GM21528 (cell line): ENCODE measurements around the gene AUTS2.

ENCODE experiments used
- ATAC-seq: cut with Tn5 transposase; IDR thresholded peaks from one replicate; pipeline ENCODE4 v1.9.1; 2021; ENCODE audit warnings: mild to moderate bottlenecking, moderate library complexity; ENCODE audit not compliant: unreplicated experiment, low FRiP score

Gene AUTS2

GRCh38 chr7:70616211-70616610, 1017.9 kb downstream of the AUTS2 start:
- no peak for ATAC-seq

GRCh38 chr7:70616821-70617220, 1018.5 kb downstream of the AUTS2 start:
- ATAC-seq: no peak

DNA sequence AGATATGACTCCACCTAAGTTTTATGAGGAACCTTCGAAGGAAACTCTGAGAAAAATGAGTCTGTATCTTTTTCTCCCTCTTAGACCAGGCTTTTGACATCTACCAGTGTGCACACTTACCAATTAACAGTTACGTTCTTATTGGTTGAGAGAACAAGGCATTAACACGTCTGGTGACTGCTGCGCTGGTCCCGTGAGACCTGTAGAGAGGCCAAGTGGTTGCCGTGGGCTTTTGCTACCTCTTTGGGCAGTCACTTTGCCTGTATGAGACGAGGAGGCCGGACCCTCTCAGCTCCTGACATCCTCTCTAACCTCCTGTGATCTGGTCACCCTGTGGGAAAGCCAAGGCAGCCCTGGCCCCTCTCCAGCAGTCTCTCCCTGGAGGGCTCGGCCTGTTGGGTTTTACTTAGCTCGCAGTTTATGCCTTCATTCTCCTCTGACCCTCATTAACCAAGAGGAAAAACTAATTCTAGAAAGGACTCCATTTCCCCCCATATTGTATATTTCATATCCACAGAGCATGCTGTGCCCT, 1019.8 kb downstream of the AUTS2 start:
- no peak for ATAC-seq

DNA sequence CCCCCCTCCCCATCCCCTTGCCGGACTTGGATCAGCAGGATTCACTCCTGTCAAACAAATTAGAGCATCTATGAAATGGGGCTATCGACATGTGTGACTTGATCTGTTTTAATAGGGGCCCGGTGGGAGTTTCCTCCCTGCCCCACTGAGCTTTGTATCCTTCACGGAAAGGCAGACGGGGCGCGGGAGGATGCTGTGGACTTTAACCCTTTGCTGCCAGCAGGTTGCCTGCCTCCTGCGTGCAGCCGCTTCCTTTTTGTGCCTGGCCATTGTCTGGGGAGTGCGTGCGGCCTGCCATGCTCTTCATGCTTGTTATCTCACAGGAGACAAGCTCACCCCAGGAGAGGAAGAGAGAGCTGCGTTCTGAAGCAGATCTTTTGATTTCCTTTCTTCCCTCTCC, 1020.9 kb downstream of the AUTS2 start:
- no peak for ATAC-seq

DNA sequence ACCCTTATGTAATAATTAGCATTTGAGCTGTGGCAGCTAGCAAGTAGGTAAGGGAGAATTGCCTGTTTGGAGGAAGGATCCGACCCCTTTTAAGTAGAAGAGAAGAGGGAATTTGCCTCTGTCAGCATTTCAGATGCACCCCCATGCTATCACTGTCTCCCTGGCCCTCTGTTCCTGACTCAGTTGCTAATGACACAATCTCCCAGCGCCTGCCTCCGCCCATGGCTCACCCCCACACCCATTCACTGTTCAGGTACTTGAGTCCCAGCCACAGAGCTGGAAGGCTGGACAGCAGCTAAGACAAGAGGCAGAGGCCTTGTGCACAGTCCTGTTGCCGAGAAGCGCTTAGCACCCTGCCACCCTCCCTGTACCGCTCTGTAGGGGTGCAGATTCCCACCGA, 1021.4 kb downstream of the AUTS2 start:
- no peak for ATAC-seq

- no peak for ATAC-seq
Measured at GRCh38 chr7:70620333-70621055, 1022.2 kb downstream of the AUTS2 start.

DNA sequence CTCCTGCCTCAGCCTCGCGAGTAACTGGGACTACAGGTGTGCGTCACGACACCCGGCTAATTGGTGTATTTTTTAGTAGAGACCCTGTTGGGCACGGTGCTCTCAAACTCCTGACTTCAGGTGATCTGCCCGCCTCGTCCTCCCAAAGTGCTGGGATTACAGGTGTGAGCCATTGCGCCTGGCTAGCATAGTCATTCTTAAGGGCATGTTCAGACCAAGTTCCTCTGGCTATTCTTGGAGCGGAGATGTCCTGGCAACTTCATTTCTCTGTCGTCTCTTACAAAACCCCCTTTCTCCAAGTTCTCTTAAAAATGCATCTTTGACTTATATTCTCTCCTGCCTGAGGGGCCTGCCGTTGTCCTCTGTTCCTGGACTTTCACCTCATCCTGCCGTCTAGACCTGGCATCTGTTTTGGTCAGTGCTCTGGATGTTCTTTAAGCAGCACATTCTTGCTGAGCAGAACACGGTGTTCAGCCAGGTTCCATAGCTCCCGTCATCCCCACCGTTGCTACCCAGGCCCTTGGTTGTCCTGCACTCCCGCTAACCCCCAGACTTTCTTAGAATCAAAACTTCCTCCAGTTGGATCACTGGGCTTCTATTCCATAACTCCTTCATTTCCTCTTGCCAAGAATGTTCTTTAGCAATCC, 1023.8 kb downstream of the AUTS2 start:
- no peak for ATAC-seq

- ATAC-seq: no peak
Measured at GRCh38 chr7:70622936-70623335, 1024.7 kb downstream of the AUTS2 start.

DNA sequence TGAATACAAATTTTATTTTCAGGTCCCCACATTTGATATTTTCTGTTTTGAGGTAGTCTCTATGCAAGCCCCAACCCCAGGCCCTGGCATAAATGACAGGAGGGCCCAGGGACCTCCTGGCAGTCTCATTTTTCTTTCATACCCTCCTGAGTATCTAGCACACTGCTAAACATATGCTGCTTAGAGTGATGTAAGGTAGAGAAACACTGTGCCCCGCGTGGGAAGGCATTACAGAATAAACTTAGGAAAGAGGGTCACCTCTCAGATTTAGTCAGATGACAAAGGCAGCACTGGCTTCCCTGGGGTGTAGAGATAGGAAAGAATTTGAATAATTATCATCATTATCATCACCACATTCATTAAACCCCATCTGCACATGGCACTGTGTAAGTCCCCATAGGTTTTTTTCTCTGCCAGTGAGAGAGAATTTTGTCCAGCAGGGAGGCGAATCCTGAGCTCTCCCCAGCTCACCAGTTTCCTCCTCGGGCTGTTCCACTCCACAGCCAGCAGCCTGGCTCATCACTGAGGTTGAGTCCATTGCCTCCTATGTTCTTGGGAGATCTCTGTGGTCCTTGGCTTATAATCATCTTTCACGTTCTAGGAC, 1026.3 kb downstream of the AUTS2 start:
- ATAC-seq: no peak

GRCh38 chr7:70627461-70627860, 1029.2 kb downstream of the AUTS2 start:
- no peak for ATAC-seq

- no peak for ATAC-seq
Measured at GRCh38 chr7:70630440-70630817, 1032.2 kb downstream of the AUTS2 start.

GRCh38 chr7:70630818-70631457, 1032.7 kb downstream of the AUTS2 start:
- ATAC-seq: no peak

GRCh38 chr7:70631718-70632117, 1033.4 kb downstream of the AUTS2 start:
- ATAC-seq: no peak

- ATAC-seq: no peak
Measured at GRCh38 chr7:70632400-70632799, 1034.1 kb downstream of the AUTS2 start.

GRCh38 chr7:70634071-70634470, 1035.8 kb downstream of the AUTS2 start:
- no peak for ATAC-seq

- no peak for ATAC-seq
Measured at GRCh38 chr7:70634610-70635068, 1036.4 kb downstream of the AUTS2 start.

- no peak for ATAC-seq
Measured at GRCh38 chr7:70635633-70636032, 1037.4 kb downstream of the AUTS2 start.

GRCh38 chr7:70636169-70636568, 1037.9 kb downstream of the AUTS2 start:
- ATAC-seq: no peak

DNA sequence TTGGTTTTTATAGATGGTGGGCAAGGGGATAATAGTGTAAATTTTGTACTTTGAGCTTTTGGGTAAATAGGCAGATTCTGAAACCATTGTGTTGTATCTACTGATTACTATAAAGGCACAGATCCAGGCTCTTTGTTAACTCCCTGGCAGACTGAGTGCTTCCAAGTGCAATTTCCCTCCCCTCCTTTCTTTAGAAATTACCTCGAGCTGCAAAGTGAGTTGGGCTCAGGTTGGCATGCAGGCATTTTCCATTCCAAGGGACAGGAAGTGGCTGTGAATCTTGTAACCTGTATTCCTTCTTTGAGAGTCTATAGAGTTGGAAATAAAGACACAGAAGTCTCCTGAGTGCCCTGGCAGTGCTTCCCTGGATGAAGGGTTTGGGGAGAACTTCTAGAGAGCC, 1039.5 kb downstream of the AUTS2 start:
- no peak for ATAC-seq

- no peak for ATAC-seq
Measured at GRCh38 chr7:70638158-70639107, 1040.2 kb downstream of the AUTS2 start.
